Gastroesophageal sphincter (tissue), 4 donors: Measurements from ENCODE around the gene ERCC6L2. TPM values are rescaled to one million over a fixed set of nuclear protein-coding genes. Genes with fewer than 3 reads are reported as not detected.

Experiments used
- ATAC-seq: fragments of 150-250 bp; one replicate; pipeline ENCODE4 v1.9.1; 2016; ENCODE audit warnings: mild to moderate bottlenecking, moderate library complexity
- H3K27ac ChIP-seq, 4 donors: fragments of 200-600 bp; sonication (generic) in 3 of 4; 1 replicate in 3 of 4; 2 replicates in 1 of 4; pipeline ENCODE4 v1.5.1; 2016 to 2019
- H3K27me3 ChIP-seq: fragments of 200-600 bp; sonication (generic); one replicate; pipeline ENCODE4 v1.5.1; 2019
- H3K36me3 ChIP-seq, 2 donors: fragments of 200-600 bp; sonication (generic); one replicate each; pipeline ENCODE4 v1.5.1; 2019; ENCODE audit warnings: control low read depth in 1 of 2
- H3K4me1 ChIP-seq, 3 donors: fragments of 200-600 bp; sonication (generic); 1 replicate in 2 of 3; 2 replicates in 1 of 3; pipeline ENCODE4 v1.5.1; 2016 to 2019; ENCODE audit warnings: control low read depth in 2 of 3
- H3K4me3 ChIP-seq, 2 donors: fragments of 200-600 bp; sonication (generic); one replicate each; pipeline ENCODE4 v1.5.1; 2019; ENCODE audit warnings: mild to moderate bottlenecking in 1 of 2, moderate library complexity in 1 of 2
- H3K9me3 ChIP-seq, 3 donors: fragments of 200-600 bp; sonication (generic); one replicate each; pipeline ENCODE4 v1.5.1; 2017 to 2019; ENCODE audit warnings: control low read depth in 2 of 3
- EP300 ChIP-seq: sonication (generic); formaldehyde crosslinking; IDR thresholded peaks from one replicate; pipeline ENCODE4 v1.6.1; 2017; ENCODE audit warnings: antibody characterized with exemption, mild to moderate bottlenecking
- POLR2A ChIP-seq, 2 donors: fragments of 450-650 bp; IDR thresholded peaks; one replicate each; pipeline ENCODE4 v1.6.1; 2017; ENCODE audit warnings: antibody characterized with exemption in 2 of 2, mild to moderate bottlenecking in 2 of 2, moderate library complexity in 1 of 2
- POLR2AphosphoS5 ChIP-seq: sonication (generic); formaldehyde crosslinking; IDR thresholded peaks from one replicate; pipeline ENCODE4 v1.6.1; 2017; ENCODE audit warnings: antibody characterized with exemption
- WGBS, 2 donors: methylation state at CpG; one replicate each; pipeline ENCODE4 v1.1.5; 2018; ENCODE audit warnings: low coverage in 1 of 2; 5-methylcytosine and 5-hydroxymethylcytosine counted together
- total RNA-seq, 4 donors: library from RNA; depleted of rRNA; stranded (reverse); fragments of >200 nt; gene quantifications; one replicate each; pipeline ENCODE4 v1.1.0, GENCODE V29; 2016
- TF ChIP-seq, protein P1 (sequence below), 4 experiments: fragments of 200-600 bp in 2 of 4; fragments of 450-650 bp in 2 of 4; sonication (generic) in 1 of 4; IDR thresholded peaks; one replicate each; pipeline ENCODE4 v1.5.1; 2017 to 2019; ENCODE audit warnings: antibody characterized with exemption in 4 of 4, mild to moderate bottlenecking in 2 of 4, moderate library complexity in 2 of 4

Gene ERCC6L2
- total RNA-seq, 4 donors from 2014 or later: 70.0 to 137 (median 113) TPM

DNA sequence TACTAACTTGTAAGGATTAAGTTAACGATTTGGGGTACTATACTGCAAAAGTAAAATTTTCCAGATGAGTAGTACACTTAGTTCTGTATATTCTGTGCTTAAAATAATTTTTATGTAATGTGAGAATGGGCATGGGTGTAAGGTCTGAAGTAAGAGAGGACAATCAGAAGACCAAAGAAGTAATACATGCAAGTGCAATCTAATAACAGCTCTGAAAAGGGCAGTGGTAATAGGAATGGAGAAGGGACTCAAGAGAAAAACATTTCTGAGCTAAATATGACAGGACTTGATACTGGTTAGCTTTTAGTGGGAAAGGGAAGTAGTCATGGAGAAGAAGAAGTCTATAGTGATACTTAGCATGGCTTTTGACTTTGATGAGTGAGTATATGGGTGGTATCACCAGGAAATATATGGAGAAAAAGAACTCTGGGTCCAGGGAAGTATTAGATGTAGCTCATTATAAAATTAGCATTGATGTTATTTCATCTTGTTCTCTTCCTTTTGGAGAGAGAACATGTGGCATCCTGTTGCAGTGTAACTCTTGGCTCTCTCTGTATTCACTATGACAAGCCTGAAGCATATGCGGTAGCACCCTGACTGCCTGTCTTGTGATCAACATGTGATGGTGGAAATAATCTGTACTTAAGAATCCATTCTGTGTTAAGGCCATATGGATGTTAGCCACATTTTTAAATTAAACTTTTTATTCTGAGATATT lies 60.5 kb downstream of the ERCC6L2 start:
- TF ChIP-seq, protein P1, sequence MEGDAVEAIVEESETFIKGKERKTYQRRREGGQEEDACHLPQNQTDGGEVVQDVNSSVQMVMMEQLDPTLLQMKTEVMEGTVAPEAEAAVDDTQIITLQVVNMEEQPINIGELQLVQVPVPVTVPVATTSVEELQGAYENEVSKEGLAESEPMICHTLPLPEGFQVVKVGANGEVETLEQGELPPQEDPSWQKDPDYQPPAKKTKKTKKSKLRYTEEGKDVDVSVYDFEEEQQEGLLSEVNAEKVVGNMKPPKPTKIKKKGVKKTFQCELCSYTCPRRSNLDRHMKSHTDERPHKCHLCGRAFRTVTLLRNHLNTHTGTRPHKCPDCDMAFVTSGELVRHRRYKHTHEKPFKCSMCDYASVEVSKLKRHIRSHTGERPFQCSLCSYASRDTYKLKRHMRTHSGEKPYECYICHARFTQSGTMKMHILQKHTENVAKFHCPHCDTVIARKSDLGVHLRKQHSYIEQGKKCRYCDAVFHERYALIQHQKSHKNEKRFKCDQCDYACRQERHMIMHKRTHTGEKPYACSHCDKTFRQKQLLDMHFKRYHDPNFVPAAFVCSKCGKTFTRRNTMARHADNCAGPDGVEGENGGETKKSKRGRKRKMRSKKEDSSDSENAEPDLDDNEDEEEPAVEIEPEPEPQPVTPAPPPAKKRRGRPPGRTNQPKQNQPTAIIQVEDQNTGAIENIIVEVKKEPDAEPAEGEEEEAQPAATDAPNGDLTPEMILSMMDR (IDR thresholded peaks at IDR 0.05): no peak
- TF ChIP-seq POLR2A (IDR thresholded peaks at IDR 0.05): no peak
- TF ChIP-seq EP300: no peak
- no peak for TF ChIP-seq POLR2AphosphoS5
- ATAC-seq: no peak
- Histone ChIP-seq H3K9me3 (no peaks in the 10 kb centered on the region), H3K4me3 (no peak overlapping the region), H3K4me1 (no peaks in the 10 kb centered on the region), H3K36me3 (peaks cover 6 to 77% of the 10 kb centered on the region in 2 donors), H3K27me3 (no peaks in the 10 kb centered on the region), H3K27ac (no peak overlapping the region)
- 93 to 97% methylated on average over 2 of the region's 2 CpGs for WGBS, 2 donors

DNA sequence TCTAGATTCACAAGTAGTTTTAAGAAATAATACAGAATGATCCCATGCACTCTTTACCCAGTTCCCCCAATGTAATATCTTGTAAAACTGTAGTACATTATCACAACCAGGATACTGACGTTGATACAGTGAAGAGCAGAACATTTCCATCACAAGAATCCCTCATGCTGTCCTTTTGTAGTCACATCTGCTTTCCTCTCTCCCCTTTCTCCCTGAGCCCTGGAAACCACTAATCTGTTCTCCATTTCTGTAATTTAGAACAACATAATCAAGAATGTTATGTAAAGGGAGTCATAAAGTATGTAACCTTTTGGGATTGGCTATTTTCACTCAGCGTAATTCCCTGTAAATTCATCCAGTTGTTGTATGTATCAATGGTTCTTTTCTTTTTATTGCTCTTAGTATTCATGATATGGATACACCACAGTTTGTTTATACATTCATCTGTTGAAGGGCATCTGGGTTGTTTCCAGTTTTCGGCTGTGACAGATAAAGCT lies 61.1 kb downstream of the ERCC6L2 start:
- Histone ChIP-seq H3K4me1 (no peaks in the 10 kb centered on the region), H3K36me3 (peaks cover 6 to 79% of the 10 kb centered on the region in 2 donors), H3K27me3 (no peaks in the 10 kb centered on the region), H3K27ac (no peak overlapping the region), H3K9me3 (no peaks in the 10 kb centered on the region), H3K4me3 (no peak overlapping the region)
- ATAC-seq: no peak
- TF ChIP-seq EP300 (no peak), POLR2AphosphoS5 (no peak), POLR2A (IDR thresholded peaks at IDR 0.05) (no peak)
- TF ChIP-seq, protein P1 (IDR thresholded peaks at IDR 0.05): no peak
- 73 to 76% methylated on average over 3 of the region's 3 CpGs for WGBS, 2 donors

DNA sequence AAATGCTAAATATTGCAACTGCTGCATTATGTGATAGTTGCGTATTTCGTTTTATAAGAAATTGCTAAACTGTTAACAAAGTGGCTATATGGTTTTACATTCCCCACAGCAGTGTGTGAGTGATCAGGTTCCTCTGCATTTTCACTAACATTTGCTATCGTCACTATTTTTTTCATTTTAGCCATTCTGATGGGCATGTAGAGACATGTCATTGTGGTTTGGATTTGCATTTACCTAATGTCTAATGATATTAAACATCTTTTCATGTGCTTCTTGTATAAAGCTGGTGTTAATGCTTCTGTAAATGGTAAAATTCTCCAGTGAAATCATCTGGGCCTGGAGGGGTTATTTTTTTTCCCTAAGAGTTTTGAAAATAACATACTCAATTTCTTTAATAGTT lies 61.6 kb downstream of the ERCC6L2 start:
- peaks cover 6 to 79% of the 10 kb centered on the region in 2 donors for H3K36me3 ChIP-seq

DNA sequence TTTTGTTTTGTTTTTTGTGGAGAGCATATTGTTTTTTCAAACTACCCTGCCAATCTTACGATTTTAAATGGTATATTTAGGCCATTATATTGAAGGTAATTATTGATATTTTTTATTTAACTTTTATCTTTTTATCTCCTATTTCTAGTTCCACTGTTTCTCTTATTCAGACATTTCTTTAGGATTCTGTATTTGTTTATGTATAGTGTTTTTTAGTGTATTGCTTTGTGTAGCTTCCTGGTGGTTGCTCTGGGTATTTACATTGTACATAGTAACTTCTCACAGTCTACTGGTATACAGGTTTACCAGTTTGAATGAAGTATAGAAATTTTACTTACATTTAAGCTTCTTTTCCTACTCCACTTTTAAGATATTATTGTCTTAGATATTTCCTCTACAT lies 63.2 kb downstream of the ERCC6L2 start:
- H3K27me3 ChIP-seq: no peaks in the 10 kb centered on the region
- no peak overlapping the region for H3K27ac ChIP-seq
- ATAC-seq: no peak
- H3K4me3 ChIP-seq: no peak overlapping the region
- H3K4me1 ChIP-seq: no peaks in the 10 kb centered on the region
- H3K36me3 ChIP-seq: peaks cover 3 to 79% of the 10 kb centered on the region in 2 donors
- no peaks in the 10 kb centered on the region for H3K9me3 ChIP-seq
- no peak for TF ChIP-seq EP300
- TF ChIP-seq, protein P1 (IDR thresholded peaks at IDR 0.05): peak in 1 of 4 experiments; percentile 20
- 94 to 100% methylated on average over 1 of the region's 1 CpG for WGBS, 2 donors

More for the DNA sequence above, 61.6 kb downstream of the ERCC6L2 start:
- H3K4me3 ChIP-seq: no peak overlapping the region
- no peak for TF ChIP-seq POLR2AphosphoS5
- no peak for TF ChIP-seq EP300
- no peak for TF ChIP-seq POLR2A (IDR thresholded peaks at IDR 0.05)
- TF ChIP-seq, protein P1 (IDR thresholded peaks at IDR 0.05): no peak
- 93 to 98% methylated on average over 3 of the region's 3 CpGs for WGBS, 2 donors
- no peak overlapping the region for H3K27ac ChIP-seq
- ATAC-seq: no peak
- H3K27me3 ChIP-seq: no peaks in the 10 kb centered on the region
- H3K4me1 ChIP-seq: no peaks in the 10 kb centered on the region
- H3K9me3 ChIP-seq: no peaks in the 10 kb centered on the region

DNA sequence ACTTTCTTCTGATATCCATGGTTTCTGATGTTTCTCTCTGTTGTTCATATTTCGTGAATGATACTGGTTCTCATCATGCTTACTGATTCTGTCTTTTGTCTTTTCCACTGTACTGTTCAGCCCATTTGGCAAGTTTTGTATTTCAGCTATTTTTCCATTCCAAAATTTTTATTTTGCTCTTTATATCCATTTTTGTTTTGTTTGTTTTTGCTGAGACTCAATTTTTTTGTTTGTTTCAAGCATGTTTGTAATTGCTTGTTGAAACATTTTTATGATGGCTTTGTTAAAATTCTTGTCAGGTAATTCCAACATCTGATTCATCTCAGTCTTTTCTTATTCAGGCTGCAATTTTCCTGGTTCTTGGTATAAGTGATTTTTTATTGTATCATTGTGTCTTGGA lies 64.0 kb downstream of the ERCC6L2 start:
- no peak for ATAC-seq
- Histone ChIP-seq H3K36me3 (peaks cover 3 to 82% of the 10 kb centered on the region in 2 donors), H3K9me3 (no peaks in the 10 kb centered on the region), H3K27ac (no peak overlapping the region), H3K4me3 (no peak overlapping the region), H3K4me1 (no peaks in the 10 kb centered on the region), H3K27me3 (no peaks in the 10 kb centered on the region)
- WGBS, 2 donors: 100% methylated on average over 1 of the region's 1 CpG
- TF ChIP-seq, protein P1 (IDR thresholded peaks at IDR 0.05): no peak
- TF ChIP-seq EP300 (no peak), POLR2AphosphoS5 (no peak), POLR2A (IDR thresholded peaks at IDR 0.05) (no peak)
